ENCODE data around the gene LPP.

DNA sequence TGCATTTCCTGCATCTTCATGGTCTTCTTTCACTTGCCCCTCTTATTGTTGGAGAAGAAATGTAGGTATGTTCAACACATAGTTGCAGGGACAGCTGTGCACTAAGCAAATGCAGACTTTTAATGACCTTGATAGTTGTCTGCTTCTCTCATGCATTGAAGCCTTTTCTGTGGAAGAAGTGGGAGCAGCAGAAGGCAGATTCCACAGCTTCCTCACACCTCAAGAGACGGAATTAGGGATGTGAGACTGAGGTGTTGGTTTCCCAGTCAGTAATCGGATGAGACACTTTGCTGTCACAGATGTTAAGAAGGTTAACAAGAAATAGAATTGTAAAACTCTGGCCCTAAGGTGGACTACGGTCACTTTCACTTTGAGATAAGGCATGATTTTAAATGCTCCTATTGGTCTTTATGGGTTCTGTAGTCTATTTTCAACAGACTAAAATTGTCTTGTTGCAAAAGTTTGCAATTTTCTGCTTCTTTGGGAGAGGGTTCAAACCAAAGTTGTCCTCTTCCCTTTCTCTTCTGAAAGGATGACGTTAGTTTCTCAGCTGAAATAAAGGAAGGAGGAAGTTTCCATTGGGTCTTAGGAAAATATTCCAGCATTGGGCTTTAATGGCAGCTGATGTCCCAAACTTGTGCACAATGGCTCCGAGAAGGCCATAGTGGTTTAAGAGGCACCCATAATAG, 117.4 kb downstream of the LPP start:
- TF ChIP-seq GATA2 (IDR thresholded peaks at IDR 0.05; ENCODE audit: low read depth, low read length) (no peak), GATA3 (IDR thresholded peaks at IDR 0.05; ENCODE audit: low read depth, low read length) (no peak)

Measured in SH-SY5Y (cell line).